Measurements from ENCODE around the gene DAZAP2.
"Not testable (repeated sequence)": the region's sequence is repeated elsewhere in the genome, so short reads cannot be mapped to it uniquely, and the experiment has no call there.

Gene DAZAP2

GRCh38 chr12:51217133-51217967, 21.3 kb upstream of the DAZAP2 start:
- DNase-seq, result no peak

GRCh38 chr12:51217968-51218606, 20.5 kb upstream of the DAZAP2 start, which contains the start of gene POU6F1:
Gene POU6F1, minus strand, starts transcription at chr12:51218062. Its CDS starts 11,226 bp downstream, at chr12:51206836.
- peak; percentile 49 for DNase-seq

- DNase-seq, result no peak
These were observed 19.9 kb upstream of the DAZAP2 start for GRCh38 chr12:51218607-51219161.

- DNase-seq, result no peak
These were observed 19.3 kb upstream of the DAZAP2 start for GRCh38 chr12:51219322-51219721.

DNA sequence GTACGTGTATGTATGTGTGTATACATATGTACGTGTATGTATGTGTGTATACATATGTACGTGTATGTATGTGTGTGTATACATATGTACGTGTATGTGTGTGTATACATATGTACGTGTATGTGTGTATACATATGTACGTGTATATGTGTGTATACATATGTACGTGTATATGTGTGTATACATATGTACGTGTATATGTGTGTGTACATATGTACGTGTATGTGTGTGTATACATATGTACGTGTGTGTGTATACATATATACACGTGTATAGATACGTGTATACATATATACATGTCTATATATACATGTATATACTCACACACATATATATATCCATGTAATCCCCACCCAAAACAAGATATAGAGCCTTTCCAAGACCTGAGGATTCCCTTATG, 18.8 kb upstream of the DAZAP2 start:
- not testable (repeated sequence) for DNase-seq

DNA sequence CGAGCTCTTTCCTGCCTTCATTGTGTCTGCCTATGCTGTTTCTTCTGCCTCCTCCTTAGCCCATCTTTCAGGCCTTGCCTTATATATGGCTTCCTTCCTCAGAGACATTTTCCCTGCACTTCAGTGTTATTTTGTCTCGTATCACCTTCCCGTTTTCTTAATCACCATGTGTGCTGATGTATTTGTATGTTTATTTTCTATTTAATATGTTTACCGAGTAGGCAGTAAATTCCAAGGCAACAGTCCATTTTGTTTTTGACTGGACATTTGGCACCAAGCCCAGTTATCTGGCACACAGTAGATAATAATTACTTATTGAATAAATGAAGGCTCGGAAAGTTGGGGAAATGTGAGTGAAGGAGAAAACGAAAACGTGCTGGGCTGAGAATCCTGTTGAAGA, 16.2 kb upstream of the DAZAP2 start:
- peak; percentile 13 for DNase-seq

DNA sequence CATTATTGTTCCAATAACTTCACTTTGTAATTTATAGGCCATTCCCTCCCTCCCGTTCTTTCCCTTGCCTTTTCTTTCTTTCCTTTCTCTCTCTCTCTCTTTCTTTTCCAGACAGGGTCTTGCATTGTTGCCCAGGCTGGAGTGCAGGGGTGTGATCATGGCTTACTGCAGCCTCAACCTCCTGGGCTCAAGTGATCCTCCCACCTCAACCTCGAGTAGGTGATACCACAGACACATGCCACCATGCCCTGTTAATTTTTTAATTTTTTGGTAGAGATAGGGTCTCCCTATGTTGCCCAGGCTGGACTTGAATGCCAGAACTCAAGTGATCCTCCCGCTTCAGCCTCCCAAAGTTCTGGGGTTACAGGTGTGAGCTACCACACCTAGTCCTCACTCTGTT, 14.0 kb upstream of the DAZAP2 start:
- no peak for DNase-seq

GRCh38 chr12:51225234-51225633, 13.4 kb upstream of the DAZAP2 start:
- no peak for DNase-seq

- DNase-seq, result no peak
These were observed 12.9 kb upstream of the DAZAP2 start for GRCh38 chr12:51225771-51226170.

DNA sequence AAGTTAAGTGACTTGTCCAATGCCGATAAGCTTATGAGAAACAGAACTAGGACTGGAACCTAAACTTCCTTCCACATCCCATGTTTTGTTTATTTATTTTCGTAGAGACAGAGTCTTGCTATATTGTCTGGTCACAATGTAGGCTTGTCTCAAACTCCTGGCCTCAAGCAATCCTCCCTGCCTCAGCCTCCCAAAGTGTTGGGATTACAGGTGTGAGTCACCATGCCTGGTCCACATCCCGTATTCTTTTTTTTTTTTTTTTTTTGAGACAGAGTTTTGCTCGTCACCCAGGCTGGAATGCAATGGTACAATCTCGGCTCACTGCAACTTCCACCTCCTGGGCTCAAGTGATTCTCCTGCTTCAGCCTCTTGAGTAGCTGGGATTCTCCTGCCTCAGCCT, 11.5 kb upstream of the DAZAP2 start:
- DNase-seq, result not testable (repeated sequence)

- DNase-seq, result no peak
These were observed 10.7 kb upstream of the DAZAP2 start for GRCh38 chr12:51227962-51228361.

DNA sequence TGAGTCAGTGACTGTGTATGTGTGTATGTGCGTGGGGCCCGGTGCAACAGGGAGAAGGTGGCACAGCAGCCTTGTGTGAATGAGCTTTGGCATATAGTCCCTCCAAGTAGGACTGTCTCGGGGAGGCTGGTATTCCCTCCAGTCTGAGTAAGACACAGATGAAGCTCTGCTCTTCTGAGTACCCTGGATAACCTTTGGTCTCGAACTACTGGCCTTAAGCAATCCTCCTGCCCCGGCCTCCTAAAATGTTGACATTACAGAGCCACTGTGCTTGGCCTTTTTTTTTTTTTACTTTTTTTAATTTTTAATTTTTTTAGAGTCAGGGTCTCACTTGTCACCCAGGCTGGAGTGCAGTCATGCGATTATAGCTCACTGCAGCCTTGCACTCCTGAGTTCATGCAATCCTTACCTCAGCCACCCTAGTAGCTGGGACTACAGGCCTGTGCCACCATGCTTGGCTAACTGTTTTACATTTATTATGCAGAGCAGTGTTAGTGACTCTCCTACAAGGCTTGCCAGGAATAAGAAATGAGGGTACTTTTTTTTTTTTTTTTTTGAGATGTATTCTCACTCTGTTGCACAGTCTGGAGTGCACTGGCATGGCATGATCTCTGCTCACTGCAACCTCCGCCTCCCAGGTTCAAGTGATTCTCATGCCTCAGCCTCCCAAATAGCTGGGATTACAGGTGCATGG, 9.4 kb upstream of the DAZAP2 start:
- no peak for DNase-seq

- DNase-seq, result no peak
These were observed 6.0 kb upstream of the DAZAP2 start for GRCh38 chr12:51232642-51233041.

GRCh38 chr12:51234530-51234929, 4.1 kb upstream of the DAZAP2 start:
- DNase-seq, result no peak

DNA sequence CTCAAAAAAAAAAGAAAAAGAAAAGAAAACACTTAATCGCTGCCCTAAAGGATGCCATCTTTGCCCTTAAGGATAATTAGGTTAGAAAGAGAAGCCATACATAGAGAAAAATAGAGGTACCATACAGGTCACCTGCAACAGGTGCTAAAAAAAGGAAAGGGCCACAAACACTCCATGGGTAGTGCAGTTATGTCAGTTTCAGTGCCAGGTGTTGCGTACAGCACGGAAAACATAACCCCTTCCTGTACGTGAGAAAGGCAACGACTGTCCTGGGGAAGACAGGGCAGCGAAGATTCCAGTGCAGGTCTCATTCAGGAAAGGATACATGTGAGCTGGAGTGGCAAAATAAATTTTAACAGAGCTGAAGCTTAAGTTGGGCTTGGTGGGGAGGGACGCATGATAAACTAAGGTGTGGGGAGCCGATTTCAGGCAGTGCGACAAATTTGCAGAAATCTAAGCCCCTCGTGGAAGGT, 553 bp upstream of the DAZAP2 start:
- DNase-seq, result peak; percentile 27

- DNase-seq, result no peak
These were observed 2.3 kb downstream of the DAZAP2 start for GRCh38 chr12:51240971-51241370.

DNA sequence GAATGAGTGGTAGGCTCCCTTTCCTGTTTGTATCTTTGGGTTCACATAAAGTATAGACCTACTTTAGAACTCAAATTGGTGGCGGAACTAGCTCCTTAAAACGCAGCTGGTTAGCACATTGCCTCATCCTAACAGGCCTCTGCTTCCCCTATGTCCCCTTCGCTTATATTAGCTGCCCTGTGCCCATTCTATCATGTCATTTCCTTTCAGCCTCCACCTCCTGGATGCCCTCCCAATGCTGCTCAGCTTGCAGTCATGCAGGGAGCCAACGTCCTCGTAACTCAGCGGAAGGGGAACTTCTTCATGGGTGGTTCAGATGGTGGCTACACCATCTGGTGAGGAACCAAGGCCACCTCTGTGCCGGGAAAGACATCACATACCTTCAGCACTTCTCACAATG, 3.5 kb downstream of the DAZAP2 start:
- no peak for DNase-seq

- no peak for DNase-seq
These were observed 4.2 kb downstream of the DAZAP2 start for GRCh38 chr12:51242876-51243275.

DNA sequence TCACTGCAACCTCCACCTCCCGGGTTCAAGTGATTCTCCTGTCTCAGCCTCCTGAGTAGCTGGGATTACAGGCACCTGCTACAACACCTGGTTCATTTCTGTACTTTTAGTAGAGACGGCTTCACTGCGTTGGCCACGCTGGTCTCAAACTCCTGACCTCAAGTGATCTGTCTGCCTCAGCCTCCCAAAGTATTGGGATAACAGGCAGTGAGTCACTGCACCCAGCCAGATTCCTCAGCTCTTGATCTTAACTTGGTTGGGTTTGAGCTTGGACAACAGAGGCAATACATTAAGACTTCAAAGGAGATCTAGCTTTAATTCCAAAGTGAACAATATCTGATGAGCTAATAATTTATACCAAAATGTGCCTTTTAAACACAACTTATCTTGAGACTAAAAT, 5.6 kb downstream of the DAZAP2 start:
- DNase-seq, result no peak

DNA sequence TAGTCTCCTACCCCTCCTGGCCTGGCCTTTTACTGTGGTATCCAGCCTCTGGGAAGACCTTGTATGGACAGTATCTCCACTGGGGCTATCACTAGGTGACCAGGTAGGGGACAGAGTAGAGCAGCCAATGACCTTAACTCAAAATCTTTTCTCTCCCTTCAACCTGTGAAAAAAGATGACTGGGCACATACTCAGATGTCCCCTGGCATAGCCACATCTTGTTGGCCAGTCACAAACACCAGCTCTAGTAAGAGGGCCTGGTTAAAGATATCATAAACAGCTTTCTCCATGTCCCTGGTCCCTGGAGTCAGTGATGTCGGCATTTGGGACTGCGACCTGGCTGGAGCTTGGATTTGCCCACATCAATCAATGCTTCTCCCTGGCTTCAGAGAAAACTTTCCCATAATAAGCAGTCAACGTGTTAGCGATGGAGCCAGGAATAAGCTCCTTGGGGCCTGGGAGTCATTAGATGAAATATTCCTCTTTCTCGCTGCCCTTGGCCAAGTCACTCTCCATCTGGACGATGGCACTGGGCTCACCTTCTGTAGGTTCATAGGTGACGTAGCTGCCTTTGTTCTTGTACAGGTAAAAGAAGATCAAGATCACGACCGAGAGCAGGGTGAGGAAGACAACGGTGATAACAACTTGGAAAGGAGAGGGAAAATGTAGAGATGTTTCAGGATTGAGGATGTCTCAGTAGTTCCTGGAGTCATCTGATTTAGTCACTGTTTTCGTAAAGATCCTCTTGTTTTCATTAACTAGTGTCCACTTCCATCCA, 7.0 kb downstream of the DAZAP2 start:
- DNase-seq, result no peak

DNA sequence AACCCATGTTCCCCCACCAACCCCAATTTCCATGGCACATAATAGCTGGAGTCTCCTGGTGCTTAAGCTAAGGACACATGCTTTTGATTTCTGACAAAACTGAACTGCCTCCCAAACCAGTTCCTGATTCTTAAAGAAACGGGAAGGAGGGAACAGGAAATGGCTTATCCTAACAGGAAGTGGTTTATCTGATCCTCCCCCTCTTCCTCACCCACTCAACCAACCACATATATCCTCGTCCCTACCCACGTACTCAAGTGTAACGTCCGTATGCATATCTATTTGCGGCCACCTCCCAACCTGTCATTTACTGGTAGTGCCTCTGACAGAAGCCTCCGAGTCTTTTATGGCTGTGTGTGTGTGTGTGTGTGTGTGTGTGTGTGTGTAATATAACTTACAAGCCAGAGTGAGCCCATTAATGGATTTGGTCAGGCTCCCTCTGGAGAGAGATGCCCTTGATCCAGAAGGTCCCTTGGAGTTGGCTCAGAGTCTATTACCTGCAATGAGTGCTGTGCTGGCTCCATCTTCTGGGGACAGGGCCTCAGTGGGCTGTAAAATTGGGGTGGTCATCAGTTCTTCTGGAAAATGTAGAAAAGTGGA, 7.7 kb downstream of the DAZAP2 start:
- DNase-seq, result no peak

Data from NCI-H1417 treated with DMSO at 0.1 percent for 48 hours (cell line).